HepG2 (cell line): ENCODE data around the gene NPW. TPM values are rescaled to one million over a fixed set of nuclear protein-coding genes. Genes with fewer than 3 reads are reported as not detected.

Experiments used
- CHD2 ChIP-seq: IDR thresholded peaks from 2 replicates; pipeline ENCODE4 v1.6.1; 2011; ENCODE audit warnings: low read depth, low read length, improper control_type of control experiment
- GATAD2A ChIP-seq: IDR thresholded peaks from 2 replicates; pipeline ENCODE4 v1.6.1; 2016
- GPN1 ChIP-seq: sonication (generic); formaldehyde crosslinking; IDR thresholded peaks from 2 replicates; pipeline ENCODE4 v1.5.1; 2020; ENCODE audit warnings: missing genetic modification reagents, borderline replicate concordance
- HDAC2 ChIP-seq: sonication (generic); formaldehyde crosslinking; IDR thresholded peaks from 2 replicates; pipeline ENCODE4 v1.4.0; 2020; ENCODE audit warnings: missing genetic modification reagents
- KLF13 ChIP-seq: sonication (generic); formaldehyde crosslinking; IDR thresholded peaks from 2 replicates; pipeline ENCODE4 v1.4.0; 2020; ENCODE audit warnings: mild to moderate bottlenecking, missing genetic modification reagents
- MAFF ChIP-seq: IDR thresholded peaks from 2 replicates; pipeline ENCODE4 v1.6.1; 2011; ENCODE audit warnings: low read depth, low read length, improper control_type of control experiment
- MYC ChIP-seq: sonication (generic); formaldehyde crosslinking; IDR thresholded peaks from 2 replicates; pipeline ENCODE4 v1.9.0; 2021; ENCODE audit warnings: missing genetic modification reagents, borderline replicate concordance
- PHF21A ChIP-seq: sonication (generic); formaldehyde crosslinking; IDR thresholded peaks from 2 replicates; pipeline ENCODE4 v1.5.0; 2020; ENCODE audit warnings: mild to moderate bottlenecking, missing genetic modification reagents
- RFXAP ChIP-seq: sonication (generic); formaldehyde crosslinking; IDR thresholded peaks from 2 replicates; pipeline ENCODE4 v1.4.0; 2020; ENCODE audit warnings: missing genetic modification reagents, borderline replicate concordance
- SOX13 ChIP-seq, 3 experiments: fragments of 450-650 bp in 1 of 3; sonication (generic) in 1 of 3; formaldehyde crosslinking in 1 of 3; IDR thresholded peaks in 2 of 3; conservative IDR thresholded peaks in 1 of 3; 2 replicates each; pipeline versions ENCODE4 v1.5.0 to v1.6.1; 2016 to 2020; ENCODE audit warnings: antibody characterized with exemption in 1 of 3, mild to moderate bottlenecking in 1 of 3, missing compliant biosample characterization in 1 of 3, missing genetic modification reagents in 1 of 3, moderate library complexity in 1 of 3
- USF2 ChIP-seq, 2 experiments: sonication (generic) in 1 of 2; formaldehyde crosslinking in 1 of 2; IDR thresholded peaks; 2 replicates each; pipeline versions ENCODE4 v1.5.1 to v1.6.1; 2011 to 2020; ENCODE audit warnings: borderline replicate concordance in 1 of 2, low read depth in 1 of 2, low read length in 1 of 2, mild to moderate bottlenecking in 1 of 2, missing genetic modification reagents in 1 of 2, moderate library complexity in 1 of 2
- ZBTB37 ChIP-seq: sonication (generic); formaldehyde crosslinking; IDR thresholded peaks from 2 replicates; pipeline ENCODE4 v1.4.0; 2020; ENCODE audit warnings: mild to moderate bottlenecking, missing genetic modification reagents
- ZFP90 ChIP-seq: sonication (generic); formaldehyde crosslinking; IDR thresholded peaks from 2 replicates; pipeline ENCODE4 v1.8.0; 2022; ENCODE audit warnings: missing genetic modification reagents, mild to moderate bottlenecking, inconsistent platforms, borderline replicate concordance
- ZNF766 ChIP-seq: sonication (generic); formaldehyde crosslinking; IDR thresholded peaks from 2 replicates; pipeline ENCODE4 v1.5.0; 2020; ENCODE audit warnings: missing genetic modification reagents, borderline replicate concordance
- polyA plus RNA-seq, 8 experiments: library from polyadenylated mRNA; depleted of rRNA in 3 of 8; stranded (reverse) in 7 of 8; unstranded in 1 of 8; fragments of >200 nt; fragmentation: Illumina TruSeq in 4 of 8; extraction: Trizol in 4 of 8; gene quantifications; 2 replicates each; pipeline versions ENCODE4 v1.2.1 to v1.2.3, GENCODE V29; 2011 to 2016; ENCODE audit warnings: low read depth in 4 of 8, missing spikeins in 1 of 8, mixed read lengths in 1 of 8; ENCODE audit not compliant: insufficient read depth in 1 of 8
- total RNA-seq, 5 experiments: library from RNA; depleted of rRNA; stranded (reverse); fragments of >200 nt; fragmentation: Illumina TruSeq; extraction: Trizol; gene quantifications; 2 replicates each; pipeline ENCODE4 v1.2.3, GENCODE V29; 2016; ENCODE audit warnings: low read depth in 1 of 5
- TF ChIP-seq, protein P1 (sequence below): sonication (generic); formaldehyde crosslinking; IDR thresholded peaks from 2 replicates; pipeline ENCODE4 v1.4.0; 2020; ENCODE audit warnings: low read depth, missing genetic modification reagents
- TF ChIP-seq, protein P2 (sequence below): IDR thresholded peaks from 2 replicates; pipeline ENCODE4 v1.6.1; 2016; ENCODE audit warnings: control low read depth
- TF ChIP-seq, protein P3 (sequence below): IDR thresholded peaks from 2 replicates; pipeline ENCODE4 v1.6.1; 2012; ENCODE audit warnings: low read depth, low read length, improper control_type of control experiment

NPW gene
- total and polyA plus RNA-seq, 2 of the 13 experiments (the other 11 are each of a cell fraction or from before 2014, with no cell fraction given) = 0.24 to 0.97 TPM

GRCh38 chr16:2015117-2015946 lies 4.3 kb upstream of the NPW start (continued):
- TF ChIP-seq USF2 (IDR thresholded peaks at IDR 0.05; ENCODE audit: low read depth, low read length) = no peak
- no peak for TF ChIP-seq USF2 (CRISPR knock-in tag; IDR thresholded peaks at IDR 0.05; ENCODE audit: borderline replicate concordance)
- TF ChIP-seq PHF21A (CRISPR knock-in tag) = peak; percentile 14; the same call in 1 of the 2 replicates
- peak; percentile 95 for TF ChIP-seq ZBTB37 (CRISPR knock-in tag)
- TF ChIP-seq, protein P1, sequence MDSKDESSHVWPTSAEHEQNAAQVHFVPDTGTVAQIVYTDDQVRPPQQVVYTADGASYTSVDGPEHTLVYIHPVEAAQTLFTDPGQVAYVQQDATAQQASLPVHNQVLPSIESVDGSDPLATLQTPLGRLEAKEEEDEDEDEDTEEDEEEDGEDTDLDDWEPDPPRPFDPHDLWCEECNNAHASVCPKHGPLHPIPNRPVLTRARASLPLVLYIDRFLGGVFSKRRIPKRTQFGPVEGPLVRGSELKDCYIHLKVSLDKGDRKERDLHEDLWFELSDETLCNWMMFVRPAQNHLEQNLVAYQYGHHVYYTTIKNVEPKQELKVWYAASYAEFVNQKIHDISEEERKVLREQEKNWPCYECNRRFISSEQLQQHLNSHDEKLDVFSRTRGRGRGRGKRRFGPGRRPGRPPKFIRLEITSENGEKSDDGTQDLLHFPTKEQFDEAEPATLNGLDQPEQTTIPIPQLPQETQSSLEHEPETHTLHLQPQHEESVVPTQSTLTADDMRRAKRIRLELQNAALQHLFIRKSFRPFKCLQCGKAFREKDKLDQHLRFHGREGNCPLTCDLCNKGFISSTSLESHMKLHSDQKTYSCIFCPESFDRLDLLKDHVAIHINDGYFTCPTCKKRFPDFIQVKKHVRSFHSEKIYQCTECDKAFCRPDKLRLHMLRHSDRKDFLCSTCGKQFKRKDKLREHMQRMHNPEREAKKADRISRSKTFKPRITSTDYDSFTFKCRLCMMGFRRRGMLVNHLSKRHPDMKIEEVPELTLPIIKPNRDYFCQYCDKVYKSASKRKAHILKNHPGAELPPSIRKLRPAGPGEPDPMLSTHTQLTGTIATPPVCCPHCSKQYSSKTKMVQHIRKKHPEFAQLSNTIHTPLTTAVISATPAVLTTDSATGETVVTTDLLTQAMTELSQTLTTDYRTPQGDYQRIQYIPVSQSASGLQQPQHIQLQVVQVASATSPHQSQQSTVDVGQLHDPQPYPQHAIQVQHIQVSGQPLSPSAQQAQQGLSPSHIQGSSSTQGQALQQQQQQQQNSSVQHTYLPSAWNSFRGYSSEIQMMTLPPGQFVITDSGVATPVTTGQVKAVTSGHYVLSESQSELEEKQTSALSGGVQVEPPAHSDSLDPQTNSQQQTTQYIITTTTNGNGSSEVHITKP (CRISPR knock-in tag) = 0 out of 2 replicates have a peak, but pooled peaks have one; percentile 23
- TF ChIP-seq HDAC2 (CRISPR knock-in tag) = peak; percentile 61; the same call in 1 of the 2 replicates
- peak; percentile 79 for TF ChIP-seq GATAD2A (CRISPR knock-in tag)
- TF ChIP-seq KLF13 (CRISPR knock-in tag) = no peak
- TF ChIP-seq MAFF = no peak
- TF ChIP-seq, protein P2, sequence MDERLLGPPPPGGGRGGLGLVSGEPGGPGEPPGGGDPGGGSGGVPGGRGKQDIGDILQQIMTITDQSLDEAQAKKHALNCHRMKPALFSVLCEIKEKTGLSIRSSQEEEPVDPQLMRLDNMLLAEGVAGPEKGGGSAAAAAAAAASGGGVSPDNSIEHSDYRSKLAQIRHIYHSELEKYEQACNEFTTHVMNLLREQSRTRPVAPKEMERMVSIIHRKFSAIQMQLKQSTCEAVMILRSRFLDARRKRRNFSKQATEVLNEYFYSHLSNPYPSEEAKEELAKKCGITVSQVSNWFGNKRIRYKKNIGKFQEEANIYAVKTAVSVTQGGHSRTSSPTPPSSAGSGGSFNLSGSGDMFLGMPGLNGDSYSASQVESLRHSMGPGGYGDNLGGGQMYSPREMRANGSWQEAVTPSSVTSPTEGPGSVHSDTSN (CRISPR knock-in tag) = no peak
- peak; percentile 26; the same call in 1 of the 2 replicates for TF ChIP-seq SOX13 (IDR thresholded peaks at IDR 0.05)
- TF ChIP-seq SOX13 (CRISPR knock-in tag; conservative IDR thresholded peaks at IDR 0.05 in 1 of 2, IDR thresholded peaks at IDR 0.05 in 1 of 2) = no peak
- no peak for TF ChIP-seq CHD2
- no peak for TF ChIP-seq GPN1 (CRISPR knock-in tag)
- TF ChIP-seq ZFP90 (CRISPR knock-in tag) = 0 out of 2 replicates have a peak, but pooled peaks have one; percentile 58
- 0 out of 2 replicates have a peak, but pooled peaks have one; percentile 23 for TF ChIP-seq ZNF766 (CRISPR knock-in tag)
- TF ChIP-seq, protein P3, sequence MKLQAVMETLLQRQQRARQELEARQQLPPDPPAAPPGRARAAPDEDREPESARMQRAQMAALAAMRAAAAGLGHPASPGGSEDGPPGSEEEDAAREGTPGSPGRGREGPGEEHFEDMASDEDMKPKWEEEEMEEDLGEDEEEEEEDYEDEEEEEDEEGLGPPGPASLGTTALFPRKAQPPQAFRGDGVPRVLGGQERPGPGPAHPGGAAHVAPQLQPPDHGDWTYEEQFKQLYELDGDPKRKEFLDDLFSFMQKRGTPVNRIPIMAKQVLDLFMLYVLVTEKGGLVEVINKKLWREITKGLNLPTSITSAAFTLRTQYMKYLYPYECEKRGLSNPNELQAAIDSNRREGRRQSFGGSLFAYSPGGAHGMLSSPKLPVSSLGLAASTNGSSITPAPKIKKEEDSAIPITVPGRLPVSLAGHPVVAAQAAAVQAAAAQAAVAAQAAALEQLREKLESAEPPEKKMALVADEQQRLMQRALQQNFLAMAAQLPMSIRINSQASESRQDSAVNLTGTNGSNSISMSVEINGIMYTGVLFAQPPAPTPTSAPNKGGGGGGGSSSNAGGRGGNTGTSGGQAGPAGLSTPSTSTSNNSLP = 0 out of 2 replicates have a peak, but pooled peaks have one; percentile 22
- no peak for TF ChIP-seq RFXAP (CRISPR knock-in tag)
- TF ChIP-seq MYC = peak; percentile 29; the same call in 1 of the 2 replicates
